HepG2 (cell line): ENCODE measurements around the gene DENND4B. TPM values are rescaled to one million over a fixed set of nuclear protein-coding genes. Genes with fewer than 3 reads are reported as not detected.

Experiments used
- ATF1 ChIP-seq: IDR thresholded peaks from 2 replicates; pipeline ENCODE4 v1.6.1; 2016; ENCODE audit warnings: mild to moderate bottlenecking, control low read depth
- CENPT ChIP-seq: sonication (generic); formaldehyde crosslinking; IDR thresholded peaks from 2 replicates; pipeline ENCODE4 v1.8.0; 2022; ENCODE audit warnings: low read depth, mild to moderate bottlenecking, moderate library complexity, missing genetic modification reagents
- CENPX ChIP-seq: sonication (generic); formaldehyde crosslinking; IDR thresholded peaks from 2 replicates; pipeline ENCODE4 v1.9.0; 2021; ENCODE audit warnings: mild to moderate bottlenecking, missing genetic modification reagents, moderate library complexity
- DPF2 ChIP-seq: sonication (generic); formaldehyde crosslinking; IDR thresholded peaks from 2 replicates; pipeline ENCODE4 v1.4.0; 2020; ENCODE audit warnings: mild to moderate bottlenecking, low read depth, missing genetic modification reagents, borderline replicate concordance
- FOXK2 ChIP-seq: fragments of 450-650 bp; IDR thresholded peaks from 2 replicates; pipeline ENCODE4 v1.6.1; 2016
- GMEB2 ChIP-seq: IDR thresholded peaks from 2 replicates; pipeline ENCODE4 v1.6.1; 2016; ENCODE audit warnings: missing biosample characterization, missing genetic modification reagents, low read depth
- NR1H2 ChIP-seq: sonication (generic); formaldehyde crosslinking; IDR thresholded peaks from 2 replicates; pipeline ENCODE4 v1.8.1; 2022; ENCODE audit warnings: low read depth, missing genetic modification reagents, borderline replicate concordance
- POGZ ChIP-seq: sonication (generic); formaldehyde crosslinking; IDR thresholded peaks from 2 replicates; pipeline ENCODE4 v1.4.0; 2020; ENCODE audit warnings: mild to moderate bottlenecking, missing genetic modification reagents
- ZBTB10 ChIP-seq: sonication (generic); formaldehyde crosslinking; IDR thresholded peaks from 2 replicates; pipeline ENCODE4 v1.4.0; 2020; ENCODE audit warnings: missing genetic modification reagents, borderline replicate concordance
- ZFP36L1 ChIP-seq: sonication (generic); formaldehyde crosslinking; IDR thresholded peaks from 2 replicates; pipeline ENCODE4 v1.8.0; 2022; ENCODE audit warnings: mild to moderate bottlenecking, missing genetic modification reagents, moderate library complexity
- ZMAT3 ChIP-seq: sonication (generic); formaldehyde crosslinking; conservative IDR thresholded peaks from 2 replicates; pipeline ENCODE4 v1.7.0; 2021; ENCODE audit warnings: missing genetic modification reagents
- ZNF407 ChIP-seq: sonication (generic); formaldehyde crosslinking; IDR thresholded peaks from one replicate; pipeline ENCODE4 v1.5.1; 2020; ENCODE audit warnings: mild to moderate bottlenecking, missing genetic modification reagents; ENCODE audit errors: not compliant biosample characterization
- ZNF552 ChIP-seq: sonication (generic); formaldehyde crosslinking; IDR thresholded peaks from 2 replicates; pipeline ENCODE4 v1.9.0; 2022; ENCODE audit warnings: missing genetic modification reagents, mild to moderate bottlenecking, borderline replicate concordance
- polyA plus RNA-seq, 8 experiments: library from polyadenylated mRNA; depleted of rRNA in 3 of 8; stranded (reverse) in 7 of 8; unstranded in 1 of 8; fragments of >200 nt; fragmentation: Illumina TruSeq in 4 of 8; extraction: Trizol in 4 of 8; gene quantifications; 2 replicates each; pipeline versions ENCODE4 v1.2.1 to v1.2.3, GENCODE V29; 2011 to 2016; ENCODE audit warnings: low read depth in 4 of 8, missing spikeins in 1 of 8, mixed read lengths in 1 of 8; ENCODE audit not compliant: insufficient read depth in 1 of 8
- total RNA-seq, 5 experiments: library from RNA; depleted of rRNA; stranded (reverse); fragments of >200 nt; fragmentation: Illumina TruSeq; extraction: Trizol; gene quantifications; 2 replicates each; pipeline ENCODE4 v1.2.3, GENCODE V29; 2016; ENCODE audit warnings: low read depth in 1 of 5

The DENND4B gene
- total and polyA plus RNA-seq, 2 of the 13 experiments (the other 11 are each of a cell fraction or from before 2014, with no cell fraction given): 15.1 to 20.3 TPM

- TF ChIP-seq ZBTB10 (0 out of 2 replicates have a peak, but pooled peaks have one; percentile 56), GMEB2 (CRISPR knock-in tag) (no peak; the same call in 1 of the 2 replicates), NR1H2 (CRISPR knock-in tag) (peak; percentile 47; the same call in 1 of the 2 replicates), POGZ (0 out of 2 replicates have a peak, but pooled peaks have one; percentile 43), DPF2 (CRISPR knock-in tag) (no peak), CENPX (CRISPR knock-in tag) (no peak), ZFP36L1 (CRISPR knock-in tag) (no peak), ZNF552 (CRISPR knock-in tag) (no peak), ATF1 (CRISPR knock-in tag) (no peak), ZMAT3 (CRISPR knock-in tag) (no peak), ZNF407 (no peak), CENPT (no peak), FOXK2 (peak; percentile 76)
Measured at GRCh38 chr1:153958111-153958960, 11.8 kb upstream of the DENND4B start, which contains the start of gene CRTC2 (continued).
